Nephron progenitor cell (in vitro differentiated cells): ENCODE data around the gene NT5C.

Experiments
- DNase-seq: peaks from one replicate; pipeline ENCODE4 v3.0.0; 2021
- H3K27ac Mint-ChIP-seq: 2 replicates; pipeline ENCODE4 v1.8.0; 2021; ENCODE audit warnings: mild to moderate bottlenecking, moderate library complexity, mixed read lengths
- H3K27me3 Mint-ChIP-seq: 2 replicates; pipeline ENCODE4 v1.8.0; 2021; ENCODE audit warnings: mild to moderate bottlenecking, low read depth, mixed read lengths; ENCODE audit not compliant: poor library complexity
- H3K36me3 Mint-ChIP-seq: 2 replicates; pipeline ENCODE4 v1.8.0; 2021; ENCODE audit warnings: low read depth, mixed read lengths
- H3K4me1 Mint-ChIP-seq: 2 replicates; pipeline ENCODE4 v1.8.0; 2021; ENCODE audit warnings: mixed read lengths
- H3K4me3 Mint-ChIP-seq: 2 replicates; pipeline ENCODE4 v1.8.0; 2021; ENCODE audit warnings: mild to moderate bottlenecking, moderate library complexity, mixed read lengths
- H3K9me3 Mint-ChIP-seq: 2 replicates; pipeline ENCODE4 v1.8.0; 2021; ENCODE audit warnings: mild to moderate bottlenecking, moderate library complexity, mixed read lengths
- TF ChIP-seq, protein P1 (sequence below): fragments of 200-600 bp; sonication (generic); IDR thresholded peaks from 2 replicates; pipeline ENCODE4 v1.5.0; 2021; ENCODE audit warnings: antibody characterized with exemption

The NT5C gene

DNA sequence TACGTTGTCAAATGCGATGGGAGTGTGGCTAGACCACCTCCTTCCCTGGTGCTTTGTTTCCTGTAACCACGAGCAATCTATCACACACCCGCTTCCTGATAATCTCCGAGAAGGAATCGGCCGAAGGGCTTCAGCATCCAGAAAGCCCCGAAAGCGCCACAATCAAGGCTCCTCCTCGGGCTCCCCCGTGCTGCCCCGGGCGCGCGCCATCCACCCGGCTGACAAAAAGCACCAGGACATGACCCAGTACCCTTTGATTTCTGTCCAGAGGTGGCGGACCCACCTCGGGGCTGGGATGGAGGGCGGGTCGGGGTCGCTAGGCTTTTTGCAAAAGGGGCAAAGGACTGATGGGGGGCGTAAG, 22.5 kb downstream of the NT5C start:
- TF ChIP-seq, protein P1, sequence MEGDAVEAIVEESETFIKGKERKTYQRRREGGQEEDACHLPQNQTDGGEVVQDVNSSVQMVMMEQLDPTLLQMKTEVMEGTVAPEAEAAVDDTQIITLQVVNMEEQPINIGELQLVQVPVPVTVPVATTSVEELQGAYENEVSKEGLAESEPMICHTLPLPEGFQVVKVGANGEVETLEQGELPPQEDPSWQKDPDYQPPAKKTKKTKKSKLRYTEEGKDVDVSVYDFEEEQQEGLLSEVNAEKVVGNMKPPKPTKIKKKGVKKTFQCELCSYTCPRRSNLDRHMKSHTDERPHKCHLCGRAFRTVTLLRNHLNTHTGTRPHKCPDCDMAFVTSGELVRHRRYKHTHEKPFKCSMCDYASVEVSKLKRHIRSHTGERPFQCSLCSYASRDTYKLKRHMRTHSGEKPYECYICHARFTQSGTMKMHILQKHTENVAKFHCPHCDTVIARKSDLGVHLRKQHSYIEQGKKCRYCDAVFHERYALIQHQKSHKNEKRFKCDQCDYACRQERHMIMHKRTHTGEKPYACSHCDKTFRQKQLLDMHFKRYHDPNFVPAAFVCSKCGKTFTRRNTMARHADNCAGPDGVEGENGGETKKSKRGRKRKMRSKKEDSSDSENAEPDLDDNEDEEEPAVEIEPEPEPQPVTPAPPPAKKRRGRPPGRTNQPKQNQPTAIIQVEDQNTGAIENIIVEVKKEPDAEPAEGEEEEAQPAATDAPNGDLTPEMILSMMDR: no peak
- Mint-ChIP-seq H3K27ac (no peak overlapping the region), H3K27me3 (peaks cover 16% of the 10 kb centered on the region), H3K4me3 (peak overlapping the region; percentile 90), H3K9me3 (no peaks in the 10 kb centered on the region), H3K36me3 (peaks cover 14% of the 10 kb centered on the region), H3K4me1 (peaks cover 33% of the 10 kb centered on the region)
- peak; percentile 29 for DNase-seq

DNA sequence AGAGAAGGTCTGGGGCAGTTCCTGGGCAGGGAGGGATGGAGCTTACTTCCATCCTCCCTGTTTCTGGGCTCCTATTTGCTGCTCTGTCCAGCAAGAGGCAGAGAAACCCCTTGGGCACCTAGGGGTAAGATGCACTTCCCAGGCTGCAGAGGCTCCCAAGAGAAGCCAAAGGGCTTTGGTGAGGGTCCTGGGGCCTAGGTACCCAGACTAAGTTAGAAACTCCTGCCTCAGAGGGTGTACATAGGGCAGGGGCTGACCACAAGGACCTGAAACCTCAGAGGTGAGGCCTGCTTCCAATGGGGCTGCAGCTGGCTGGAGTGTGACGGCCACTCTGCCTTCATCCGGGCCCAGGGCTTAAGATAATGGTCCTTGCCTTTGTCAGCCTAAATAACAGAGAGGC, 23.3 kb downstream of the NT5C start:
- TF ChIP-seq, protein P1: no peak
- peaks cover 33% of the 10 kb centered on the region for H3K4me1 Mint-ChIP-seq

GRCh38 chr17:75105126-75106080, 26.1 kb downstream of the NT5C start:
- peak; percentile 61 for DNase-seq
- H3K27me3 Mint-ChIP-seq: peaks cover 16% of the 10 kb centered on the region
- peaks cover 5% of the 10 kb centered on the region for H3K36me3 Mint-ChIP-seq
- no peak overlapping the region for H3K27ac Mint-ChIP-seq
- H3K9me3 Mint-ChIP-seq: no peaks in the 10 kb centered on the region
- peaks cover 35% of the 10 kb centered on the region for H3K4me1 Mint-ChIP-seq
- TF ChIP-seq, protein P1: peak; percentile 82
- H3K4me3 Mint-ChIP-seq: no peak overlapping the region

More for the DNA sequence above, 23.3 kb downstream of the NT5C start:
- peak overlapping the region; percentile 90 for H3K4me3 Mint-ChIP-seq
- no peak overlapping the region for H3K27ac Mint-ChIP-seq
- H3K27me3 Mint-ChIP-seq: peaks cover 16% of the 10 kb centered on the region
- peaks cover 11% of the 10 kb centered on the region for H3K36me3 Mint-ChIP-seq
- no peak for DNase-seq
- H3K9me3 Mint-ChIP-seq: no peaks in the 10 kb centered on the region

DNA sequence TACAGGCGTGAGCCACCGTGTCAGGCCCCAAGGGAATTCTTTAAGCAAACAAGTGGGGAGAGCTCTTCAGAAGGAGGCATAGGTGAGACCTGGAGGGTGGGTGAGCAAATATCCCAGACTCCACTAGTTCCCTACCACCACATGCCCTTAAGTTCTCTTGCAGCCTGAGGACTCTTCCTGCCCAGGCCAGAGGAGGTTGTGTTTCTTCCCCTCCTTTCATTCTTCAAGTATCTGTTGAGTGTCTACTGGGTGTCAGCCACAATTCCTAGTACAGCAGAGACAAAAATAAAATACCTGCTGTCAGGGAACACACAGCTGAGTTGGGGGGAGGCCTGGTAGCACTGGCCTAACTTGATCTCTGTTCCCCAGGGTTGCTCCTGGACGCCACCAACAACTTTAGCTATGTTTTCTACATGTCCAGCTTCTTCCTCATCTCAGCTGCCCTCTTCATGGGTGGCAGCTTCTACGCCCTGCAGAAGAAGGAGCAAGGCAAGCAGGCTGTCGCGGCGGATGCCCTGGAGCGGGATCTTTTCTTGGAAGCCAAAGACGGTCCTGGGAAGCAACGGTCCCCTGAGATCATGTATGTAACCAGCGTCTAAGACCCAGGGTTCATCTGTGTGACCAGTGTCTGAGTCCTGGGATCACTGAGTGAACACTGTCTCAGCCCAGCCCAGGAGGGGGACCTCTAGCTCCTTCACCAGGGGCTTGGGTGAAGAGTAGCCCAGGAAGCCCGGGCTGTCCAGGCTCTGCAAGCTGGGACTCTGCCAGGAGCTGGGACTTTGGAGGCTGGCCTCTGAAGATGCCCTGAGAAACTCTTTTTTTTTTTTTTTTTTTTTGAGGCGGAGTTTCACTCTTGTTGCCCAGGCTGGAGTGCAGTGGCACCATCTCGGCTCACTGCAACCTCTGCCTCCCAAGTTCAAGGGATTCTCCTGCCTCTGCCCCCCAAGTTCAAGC, 27.7 kb downstream of the NT5C start:
- no peak for DNase-seq
- Mint-ChIP-seq H3K36me3 (peaks cover 9% of the 10 kb centered on the region), H3K27ac (peak overlapping the region; percentile 36), H3K27me3 (peaks cover 14% of the 10 kb centered on the region), H3K9me3 (no peaks in the 10 kb centered on the region), H3K4me1 (peaks cover 34% of the 10 kb centered on the region), H3K4me3 (no peak overlapping the region)
- TF ChIP-seq, protein P1: no peak

DNA sequence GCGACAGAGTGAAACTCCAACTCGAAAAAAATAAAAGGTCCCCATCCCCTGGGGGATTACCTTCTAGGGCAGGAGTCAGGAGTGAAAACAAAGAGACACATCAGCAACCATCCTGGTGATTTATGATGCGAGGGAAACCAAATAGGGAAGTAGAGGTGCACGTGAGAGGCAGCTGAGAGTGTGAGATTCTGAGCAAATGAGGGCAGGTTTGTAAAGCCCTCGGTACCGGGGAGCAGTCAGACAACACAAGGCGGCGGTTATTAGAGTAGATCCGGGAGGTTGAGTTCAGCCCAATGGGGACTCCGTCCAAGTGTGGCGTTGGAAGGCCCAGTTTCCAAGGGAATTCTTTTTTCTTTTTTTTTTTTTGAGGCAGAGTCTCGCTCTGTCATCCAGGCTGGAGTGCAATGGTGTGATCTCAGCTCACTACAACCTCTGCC, 29.1 kb downstream of the NT5C start:
- TF ChIP-seq, protein P1: no peak
- peaks cover 16% of the 10 kb centered on the region for H3K36me3 Mint-ChIP-seq
- peaks cover 31% of the 10 kb centered on the region for H3K4me1 Mint-ChIP-seq
- H3K27me3 Mint-ChIP-seq: peaks cover under 1% of the 10 kb centered on the region
- H3K9me3 Mint-ChIP-seq: no peaks in the 10 kb centered on the region
- peak overlapping the region; percentile 29 for H3K27ac Mint-ChIP-seq
- H3K4me3 Mint-ChIP-seq: no peak overlapping the region
- peak; percentile 16 for DNase-seq
